ENCODE results near the gene LMOD3. TPM values are rescaled to one million over a fixed set of nuclear protein-coding genes. Genes with fewer than 3 reads are reported as not detected.

The LMOD3 gene
- total and polyA plus RNA-seq, 2 donors (not counting 3 experiments of a cell fraction or from before 2014, with no cell fraction given): not detected

DNA sequence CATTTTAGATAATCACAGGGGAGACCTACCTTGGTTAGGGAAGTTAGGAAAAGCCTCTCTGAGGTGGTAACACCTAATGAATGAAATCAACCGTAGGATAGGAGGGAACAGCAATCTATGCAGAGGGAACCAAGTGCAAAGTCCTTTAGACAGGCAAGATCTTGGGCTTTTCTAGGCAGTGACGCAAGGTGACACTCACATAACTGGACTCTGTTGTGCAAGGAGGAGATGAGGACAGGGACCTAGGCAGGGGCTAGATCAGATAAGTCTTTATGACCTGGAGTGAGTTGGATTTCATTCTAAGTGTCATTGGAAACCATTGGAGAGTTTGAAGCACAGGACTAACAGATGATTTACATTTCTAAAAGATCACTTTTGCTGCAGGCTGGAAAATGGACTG, 4.6 kb upstream of the LMOD3 start:
- no peaks in the 10 kb centered on the region for H4K20me1 ChIP-seq (replicated peaks; ENCODE audit: control insufficient read depth, extremely low read depth, insufficient read depth, low read length)
- TF ChIP-seq POLR2A (IDR thresholded peaks at IDR 0.05; ENCODE audit: low read depth, low read length) (no peak), GATA2 (IDR thresholded peaks at IDR 0.05; ENCODE audit: insufficient read depth, insufficient read length, low read depth, low read length) (no peak), POLR2AphosphoS5 (IDR thresholded peaks at IDR 0.05; ENCODE audit: insufficient read depth, low read depth, low read length) (no peak), MYC (IDR thresholded peaks at IDR 0.05; ENCODE audit: low read depth, low read length) (no peak), JUN (IDR thresholded peaks at IDR 0.05; ENCODE audit: borderline replicate concordance, insufficient read depth, insufficient read length, low read depth) (no peak), EZH2 (IDR thresholded peaks at IDR 0.05; ENCODE audit: borderline replicate concordance, low read depth, low read length, severe bottlenecking) (no peak), FOS (IDR thresholded peaks at IDR 0.05; ENCODE audit: borderline replicate concordance, insufficient read depth, low read length) (no peak)
- TF ChIP-seq, protein P1, sequence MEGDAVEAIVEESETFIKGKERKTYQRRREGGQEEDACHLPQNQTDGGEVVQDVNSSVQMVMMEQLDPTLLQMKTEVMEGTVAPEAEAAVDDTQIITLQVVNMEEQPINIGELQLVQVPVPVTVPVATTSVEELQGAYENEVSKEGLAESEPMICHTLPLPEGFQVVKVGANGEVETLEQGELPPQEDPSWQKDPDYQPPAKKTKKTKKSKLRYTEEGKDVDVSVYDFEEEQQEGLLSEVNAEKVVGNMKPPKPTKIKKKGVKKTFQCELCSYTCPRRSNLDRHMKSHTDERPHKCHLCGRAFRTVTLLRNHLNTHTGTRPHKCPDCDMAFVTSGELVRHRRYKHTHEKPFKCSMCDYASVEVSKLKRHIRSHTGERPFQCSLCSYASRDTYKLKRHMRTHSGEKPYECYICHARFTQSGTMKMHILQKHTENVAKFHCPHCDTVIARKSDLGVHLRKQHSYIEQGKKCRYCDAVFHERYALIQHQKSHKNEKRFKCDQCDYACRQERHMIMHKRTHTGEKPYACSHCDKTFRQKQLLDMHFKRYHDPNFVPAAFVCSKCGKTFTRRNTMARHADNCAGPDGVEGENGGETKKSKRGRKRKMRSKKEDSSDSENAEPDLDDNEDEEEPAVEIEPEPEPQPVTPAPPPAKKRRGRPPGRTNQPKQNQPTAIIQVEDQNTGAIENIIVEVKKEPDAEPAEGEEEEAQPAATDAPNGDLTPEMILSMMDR (IDR thresholded peaks at IDR 0.05; ENCODE audit: extremely low read depth in 1 of 2, insufficient read depth in 1 of 2, low read depth in 1 of 2, low read length in 2 of 2): no peak
- TF ChIP-seq, protein P2, sequence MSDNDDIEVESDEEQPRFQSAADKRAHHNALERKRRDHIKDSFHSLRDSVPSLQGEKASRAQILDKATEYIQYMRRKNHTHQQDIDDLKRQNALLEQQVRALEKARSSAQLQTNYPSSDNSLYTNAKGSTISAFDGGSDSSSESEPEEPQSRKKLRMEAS (IDR thresholded peaks at IDR 0.05; ENCODE audit: insufficient read depth, insufficient read length): no peak
- FAIRE-seq (no peak), DNase-seq (ENCODE audit: low read depth, low spot score) (no peak)
- H3K27me3 ChIP-seq (ENCODE audit: control insufficient read depth in 2 of 2, insufficient read depth in 2 of 2, low read length in 2 of 2): no peaks in the 10 kb centered on the region
- no TSS peak for BruUV-seq (replicated peaks)
- no peak overlapping the region for H3K4me3 ChIP-seq (replicated peaks in 1 of 3; ENCODE audit: insufficient read depth in 1 of 3, low read depth in 1 of 3, low read length in 3 of 3)
- H3K27ac ChIP-seq (ENCODE audit: insufficient read depth, low read depth, low read length): no peak overlapping the region
- H3K9me1 ChIP-seq (replicated peaks; ENCODE audit: control insufficient read depth, extremely low read depth, insufficient read depth, low read length): no peaks in the 10 kb centered on the region
- no peaks in the 10 kb centered on the region for H3K36me3 ChIP-seq (ENCODE audit: control insufficient read depth in 2 of 2, extremely low read depth in 1 of 2, insufficient read depth in 2 of 2, low read length in 2 of 2)
- H3K9ac ChIP-seq (replicated peaks; ENCODE audit: extremely low read depth, insufficient read depth, low read length): no peak overlapping the region
- ChIA-PET POLR2A (no interaction called here), CTCF (interaction anchor here (1.5 to 2.5 kb wide), 3 partner anchors 10 to 301 kb away, joined by 5 to 16 read pairs (median 6); no protein-coding TSS in a partner anchor)
- dilution Hi-C loops (cut with MboI; ENCODE audit: extremely low pct_ligation_motif_present, low sequenced_read_pairs): no loop called here
- no peaks in the 10 kb centered on the region for H3K9me3 ChIP-seq (replicated peaks; ENCODE audit: control insufficient read depth, insufficient read depth, low read length)
- H3K79me2 ChIP-seq (ENCODE audit: control insufficient read depth, insufficient read depth, low read length): no peaks in the 10 kb centered on the region
- intact Hi-C loops (cut with micrococcal nuclease): no loop called here
- H3K4me1 ChIP-seq (ENCODE audit: control insufficient read depth, extremely low read depth, insufficient read depth, low read length): peaks cover 8% of the 10 kb centered on the region
- no peak overlapping the region for H2AFZ ChIP-seq (ENCODE audit: low read depth, low read length)
- no peak overlapping the region for H3K4me2 ChIP-seq (ENCODE audit: insufficient read depth, low read length)

All from endothelial cell of umbilical vein (primary cell).